Activated CD4-positive, alpha-beta T cell treated with anti-CD3 and anti-CD28 coated beads, Interleukin-2, amount 50 U/mL, for 1 hour (primary cell): ENCODE results near the gene MAGI1.

Experiments
- DNase-seq: peaks from one replicate; pipeline ENCODE4 v3.0.0-alpha.2; 2020

MAGI1 gene

DNA sequence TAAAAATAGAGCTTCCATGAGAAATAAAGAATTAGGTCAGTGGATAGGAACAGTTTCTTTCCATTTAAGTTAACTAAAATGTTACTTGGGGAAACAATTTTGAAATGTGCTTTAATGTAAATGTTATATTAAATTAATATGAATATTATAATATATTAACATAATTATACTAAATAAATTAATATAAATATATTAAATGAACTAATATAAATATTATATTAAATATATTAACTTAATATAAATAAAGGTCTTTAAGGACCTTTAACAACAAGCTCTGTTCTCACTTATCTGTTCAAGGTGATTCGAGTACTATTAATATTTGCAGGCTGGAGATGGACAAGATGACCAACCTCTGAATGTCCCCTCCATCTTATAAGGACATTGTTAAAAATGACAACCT lies 100.6 kb downstream of the MAGI1 start:
- DNase-seq, result no peak

DNA sequence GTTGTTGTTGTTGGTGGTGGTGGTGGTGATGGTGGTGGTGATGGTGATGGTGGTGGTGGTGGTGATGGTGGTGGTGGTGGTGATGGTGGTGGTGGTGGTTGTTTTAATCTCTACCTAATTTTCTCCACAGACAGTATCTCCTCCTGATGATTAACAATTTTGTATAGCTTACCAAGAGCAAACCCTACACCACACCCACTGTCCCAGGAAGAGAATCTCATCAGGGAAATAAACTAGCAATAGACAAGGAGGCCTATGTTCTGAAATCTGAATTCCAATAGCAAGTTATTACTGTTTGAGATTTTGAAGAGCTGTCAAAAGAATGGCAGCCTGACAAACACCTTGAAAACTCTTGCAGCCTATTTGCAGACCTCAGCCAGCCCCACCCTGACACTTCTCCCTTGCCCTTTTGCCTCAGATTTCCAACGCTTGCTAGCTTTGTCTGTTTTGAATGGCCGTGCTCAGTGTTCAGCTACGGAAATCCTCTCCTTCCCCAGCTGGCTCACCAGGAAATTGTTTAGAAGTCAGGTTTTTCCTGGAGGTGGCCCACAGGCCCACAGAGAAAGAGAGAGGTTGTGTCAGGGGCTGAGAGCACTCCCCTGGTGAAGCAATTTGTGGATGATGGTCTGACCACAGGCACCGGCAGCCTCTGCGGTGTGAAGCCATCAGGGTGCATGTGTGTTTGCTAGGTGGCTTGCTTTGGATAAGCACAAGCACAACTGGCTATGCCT lies 101.6 kb downstream of the MAGI1 start:
- no peak for DNase-seq

DNA sequence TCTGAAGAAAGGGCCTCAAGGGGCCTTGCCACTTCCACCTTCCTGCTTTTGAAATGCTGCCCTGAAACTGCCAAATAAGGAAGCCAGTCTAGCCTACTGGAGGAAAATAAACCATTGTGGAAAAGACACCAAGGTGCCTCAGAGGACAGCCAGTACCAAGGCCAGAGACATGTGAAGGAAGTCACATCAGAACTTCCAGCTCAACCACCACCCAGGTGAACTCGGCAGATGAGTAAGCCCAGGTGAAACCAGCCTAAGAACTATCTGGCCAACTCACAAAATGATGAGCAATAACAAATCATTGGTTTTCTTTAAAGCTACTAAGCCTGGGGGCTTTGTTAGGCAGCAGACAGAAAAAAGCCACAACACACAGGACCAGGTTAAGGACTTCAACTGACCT lies 103.0 kb downstream of the MAGI1 start:
- no peak for DNase-seq

DNA sequence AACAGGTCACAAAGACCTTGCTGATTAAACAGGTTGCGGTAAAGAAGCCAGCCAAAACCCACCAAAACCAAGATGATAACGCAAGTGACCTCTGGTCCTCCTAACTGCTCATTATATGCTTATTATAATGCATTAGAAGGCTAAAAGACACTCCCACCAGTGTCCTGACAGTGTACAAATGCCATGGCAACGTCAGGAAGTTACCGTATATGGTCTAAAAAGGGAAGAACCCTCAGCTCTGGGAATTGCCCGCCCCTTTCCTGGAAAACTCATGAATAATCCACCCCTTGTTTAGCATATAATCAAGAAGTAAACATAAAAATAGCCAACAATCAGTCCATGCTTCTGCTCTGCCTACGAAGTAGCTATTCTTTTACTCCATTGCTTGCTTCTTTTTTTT lies 108.1 kb downstream of the MAGI1 start:
- DNase-seq, result no peak

DNA sequence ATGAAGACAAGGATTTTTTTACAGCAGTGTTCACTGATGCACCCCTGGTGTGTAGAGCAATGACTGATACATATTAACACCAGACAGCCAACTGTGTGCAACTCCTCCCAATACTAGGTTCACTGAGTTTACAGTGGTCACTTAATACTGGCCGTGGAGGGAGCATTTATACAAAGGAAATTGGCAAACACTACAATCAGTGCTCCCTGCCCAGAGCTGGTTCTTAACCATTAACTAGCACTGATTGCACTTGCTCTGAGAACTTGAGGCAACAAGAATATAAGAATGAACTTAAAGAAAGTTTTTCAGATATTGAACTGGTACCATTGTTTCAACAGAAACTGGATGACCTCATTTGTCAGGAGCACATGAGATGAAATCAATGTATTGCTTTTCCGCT lies 110.6 kb downstream of the MAGI1 start:
- DNase-seq, result no peak

DNA sequence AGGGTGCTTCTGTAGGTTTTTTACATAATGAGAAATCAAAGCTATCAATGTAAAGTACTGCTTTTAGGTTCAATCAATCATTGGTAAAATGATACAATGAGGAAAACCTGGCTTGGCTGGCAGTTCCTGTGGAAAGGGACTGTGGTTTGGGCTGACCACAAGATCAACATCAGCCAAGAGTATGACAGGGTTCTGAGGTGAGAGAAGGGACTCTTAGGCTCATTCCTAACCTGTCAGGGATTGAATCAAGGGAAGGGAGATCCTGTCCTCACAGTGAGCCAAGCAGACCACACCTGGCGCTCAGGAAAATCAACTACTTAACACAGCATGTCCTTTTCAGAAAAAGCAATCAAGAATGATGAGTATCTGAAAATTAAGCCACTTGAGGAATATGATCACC lies 111.1 kb downstream of the MAGI1 start:
- DNase-seq, result no peak

DNA sequence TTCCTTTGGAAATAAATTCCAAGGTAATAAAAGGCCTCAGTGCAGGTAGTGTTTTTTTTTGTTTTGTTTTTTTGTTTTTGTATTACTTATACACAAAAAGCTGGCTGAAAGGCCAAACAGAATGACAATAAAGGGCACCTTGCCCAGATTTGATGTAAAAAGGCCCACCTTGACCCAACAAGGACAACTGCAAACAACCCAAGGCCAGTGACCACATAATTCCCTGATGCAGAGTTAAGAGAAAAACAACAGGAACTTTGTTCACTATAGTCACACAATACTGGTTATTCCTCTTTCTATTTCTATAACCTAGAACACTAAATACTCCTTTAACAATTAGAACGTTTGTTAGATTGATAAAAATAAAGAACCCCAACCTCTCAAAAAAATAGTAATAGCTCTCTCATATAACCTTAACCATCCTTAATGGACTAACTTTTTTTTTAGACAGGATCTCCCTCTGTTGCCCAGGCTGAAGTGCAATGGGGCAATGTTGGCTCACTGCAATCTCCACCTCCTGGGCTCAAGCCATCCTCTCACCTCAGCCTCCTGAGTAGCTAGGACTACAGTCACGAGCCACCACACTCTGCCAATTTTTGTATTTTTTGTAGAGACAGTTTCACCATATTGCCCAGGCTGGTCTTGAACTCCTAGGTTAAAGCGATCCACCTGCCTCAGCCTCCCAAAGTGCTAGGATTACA lies 113.3 kb downstream of the MAGI1 start:
- DNase-seq, result no peak

DNA sequence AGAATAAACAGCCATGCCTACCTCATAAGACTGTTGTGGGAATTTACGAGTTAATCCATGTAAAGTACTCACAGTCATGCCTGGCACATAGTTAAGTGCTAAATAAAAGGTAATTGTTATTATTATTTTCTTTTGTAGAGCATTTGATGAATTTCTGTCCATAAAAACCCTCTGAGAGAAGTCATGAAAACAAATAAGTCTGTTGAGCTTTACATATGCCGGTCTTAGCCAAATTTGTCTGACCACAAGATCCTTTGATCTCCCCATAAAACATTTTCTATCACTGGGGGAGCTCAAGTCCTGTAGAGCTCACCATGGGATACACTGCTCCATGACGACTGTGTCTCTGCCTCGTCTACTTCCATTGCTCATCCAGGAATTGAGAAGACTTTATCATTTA lies 114.0 kb downstream of the MAGI1 start:
- DNase-seq, result no peak

DNA sequence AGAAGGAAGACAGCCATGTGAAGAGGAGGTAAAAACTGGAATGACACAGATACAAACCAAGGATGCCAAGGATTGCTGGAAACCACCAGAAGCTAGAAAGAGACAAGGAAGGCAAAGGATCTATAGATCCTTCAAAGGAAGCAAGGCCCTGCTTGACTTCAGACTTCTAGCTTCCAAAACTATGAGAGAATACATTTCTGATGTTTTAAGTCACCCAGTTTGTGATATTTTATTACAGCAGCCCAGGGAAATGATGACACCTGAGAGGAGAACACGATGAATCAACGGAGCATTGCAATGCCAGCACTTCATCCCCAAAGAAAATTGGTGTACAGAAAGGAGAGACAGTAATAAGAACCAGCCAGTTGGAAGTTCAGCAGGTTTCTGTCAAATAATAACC lies 116.3 kb downstream of the MAGI1 start:
- no peak for DNase-seq

DNA sequence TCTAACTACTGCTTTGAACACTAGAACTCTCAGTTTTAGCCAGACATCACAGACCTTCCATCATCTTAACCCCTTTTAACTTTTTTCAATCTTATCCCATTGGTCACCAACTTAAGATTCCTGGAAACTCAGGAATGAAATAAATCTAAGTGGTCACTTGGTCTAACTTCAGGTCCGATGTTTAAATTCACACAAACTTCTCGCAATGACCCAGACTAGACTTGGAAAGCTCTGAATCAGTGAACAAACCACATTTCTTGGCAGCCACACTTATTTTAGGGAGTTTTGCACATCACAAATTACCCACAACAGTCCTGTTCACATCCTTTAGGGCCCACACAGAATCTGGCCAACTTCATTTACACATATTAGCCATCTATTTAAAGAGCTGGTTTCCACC lies 118.9 kb downstream of the MAGI1 start:
- no peak for DNase-seq

DNA sequence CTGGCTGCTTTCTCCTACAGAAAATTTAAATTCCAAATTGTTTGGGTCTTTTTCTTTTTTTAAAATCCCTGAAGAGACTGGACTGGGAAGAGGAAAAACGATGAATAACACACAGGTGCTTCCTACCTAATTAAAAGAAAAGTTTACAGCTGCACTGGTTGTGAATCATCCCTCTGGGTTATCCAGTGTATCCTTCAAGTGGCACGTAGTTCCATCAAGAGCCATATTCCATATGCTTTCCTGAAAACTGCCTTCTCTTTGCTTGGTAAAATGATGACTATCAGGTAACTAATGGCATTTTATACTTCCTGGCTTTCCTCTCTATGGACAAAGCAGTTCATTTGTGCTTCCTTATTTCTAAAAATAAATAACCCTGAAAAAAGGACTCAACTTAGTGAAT lies 123.2 kb downstream of the MAGI1 start:
- no peak for DNase-seq

DNA sequence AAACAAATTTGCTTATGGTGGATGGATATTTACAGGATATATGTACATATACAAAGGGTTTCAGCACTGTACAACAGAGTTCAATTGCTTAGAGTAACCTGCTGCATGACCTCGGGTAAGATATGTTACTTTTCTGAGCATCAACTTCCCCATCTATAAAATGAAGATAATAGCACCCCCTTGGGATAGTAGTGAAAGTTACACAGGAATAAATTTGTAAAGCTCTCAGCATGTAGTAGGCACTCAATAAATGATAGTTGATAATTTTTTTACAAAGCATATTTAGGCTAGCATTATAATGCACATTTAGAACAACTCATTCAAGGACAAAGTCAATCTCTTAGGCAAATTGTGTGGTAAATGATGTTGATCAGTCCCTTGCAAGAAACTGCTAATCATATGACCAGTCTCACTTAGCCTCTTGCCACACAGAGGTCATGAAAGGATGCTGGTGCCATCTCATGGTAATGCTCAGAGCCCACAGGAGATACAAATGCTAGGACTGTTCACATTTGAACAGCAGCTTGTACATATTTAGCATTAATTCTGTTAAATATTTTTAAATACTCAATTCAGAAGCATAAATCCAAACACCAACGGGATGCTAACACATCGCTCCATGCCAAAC lies 123.9 kb downstream of the MAGI1 start:
- no peak for DNase-seq

DNA sequence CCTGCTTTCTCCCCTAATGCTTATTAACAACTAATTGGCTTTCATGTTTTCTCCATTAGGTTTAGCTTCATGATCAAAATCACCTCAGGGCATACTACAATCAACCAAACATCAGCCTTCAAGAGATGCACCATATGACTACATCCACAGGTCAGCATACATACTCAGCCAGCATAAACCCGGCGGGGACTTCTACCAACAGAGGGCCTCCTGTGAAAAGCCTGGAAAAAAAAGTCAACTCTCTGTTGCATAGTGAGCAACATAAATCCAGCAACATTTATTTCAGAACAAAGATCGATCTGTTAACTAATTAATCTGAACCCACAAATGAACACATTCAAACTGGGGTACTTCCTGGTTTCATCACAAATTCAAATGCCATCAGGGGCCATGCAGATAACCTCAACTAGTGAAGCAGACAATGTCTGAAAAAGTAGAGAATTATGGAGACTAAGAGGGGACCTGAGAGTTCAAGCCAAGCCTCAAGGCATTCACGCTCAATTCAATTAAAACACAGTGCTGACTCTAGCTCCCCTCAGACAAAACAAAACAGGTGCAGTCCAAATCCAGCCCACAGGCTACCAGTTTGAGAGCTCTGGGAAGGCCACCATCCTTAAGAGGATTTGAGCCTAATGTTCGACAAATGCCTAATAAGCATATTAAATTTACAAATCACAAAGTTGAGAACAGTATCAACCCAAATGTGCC lies 124.5 kb downstream of the MAGI1 start:
- DNase-seq, result no peak

DNA sequence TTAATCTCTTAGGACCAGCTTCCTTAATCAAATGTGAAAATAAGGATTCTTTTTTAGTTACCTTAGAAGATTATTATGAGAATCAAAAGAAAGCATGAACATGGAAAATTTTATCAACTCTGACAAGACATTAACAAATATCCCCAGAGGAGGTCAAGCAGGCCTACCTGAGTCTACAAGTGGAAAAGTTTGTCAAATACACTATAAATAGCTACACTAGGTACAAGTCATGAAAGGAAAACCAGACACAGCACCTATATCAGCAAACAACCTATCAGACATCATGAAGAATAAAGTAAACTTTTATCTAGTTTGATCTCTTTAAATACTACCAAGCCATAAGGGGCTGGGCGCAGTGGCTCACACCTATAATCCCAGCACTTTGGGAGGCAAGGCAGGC lies 126.1 kb downstream of the MAGI1 start:
- no peak for DNase-seq

DNA sequence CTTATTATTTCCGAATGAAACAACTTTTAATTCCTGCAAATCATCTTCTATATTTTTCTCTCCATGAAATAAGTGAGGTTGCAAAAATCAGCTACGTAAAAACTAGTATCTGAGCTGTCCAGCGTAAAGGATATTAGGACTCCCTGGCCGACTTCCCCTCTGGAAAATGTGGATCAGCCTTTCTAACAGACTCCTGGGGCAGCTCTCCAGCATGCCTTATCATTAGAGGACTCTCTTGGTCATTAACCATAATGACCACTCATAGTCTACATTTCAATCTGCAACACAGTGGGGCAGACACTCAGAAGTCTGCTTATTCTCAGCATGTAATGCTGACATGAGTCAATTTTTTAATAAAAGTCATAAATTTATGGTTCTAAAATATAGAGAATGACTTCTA lies 130.1 kb downstream of the MAGI1 start:
- no peak for DNase-seq

DNA sequence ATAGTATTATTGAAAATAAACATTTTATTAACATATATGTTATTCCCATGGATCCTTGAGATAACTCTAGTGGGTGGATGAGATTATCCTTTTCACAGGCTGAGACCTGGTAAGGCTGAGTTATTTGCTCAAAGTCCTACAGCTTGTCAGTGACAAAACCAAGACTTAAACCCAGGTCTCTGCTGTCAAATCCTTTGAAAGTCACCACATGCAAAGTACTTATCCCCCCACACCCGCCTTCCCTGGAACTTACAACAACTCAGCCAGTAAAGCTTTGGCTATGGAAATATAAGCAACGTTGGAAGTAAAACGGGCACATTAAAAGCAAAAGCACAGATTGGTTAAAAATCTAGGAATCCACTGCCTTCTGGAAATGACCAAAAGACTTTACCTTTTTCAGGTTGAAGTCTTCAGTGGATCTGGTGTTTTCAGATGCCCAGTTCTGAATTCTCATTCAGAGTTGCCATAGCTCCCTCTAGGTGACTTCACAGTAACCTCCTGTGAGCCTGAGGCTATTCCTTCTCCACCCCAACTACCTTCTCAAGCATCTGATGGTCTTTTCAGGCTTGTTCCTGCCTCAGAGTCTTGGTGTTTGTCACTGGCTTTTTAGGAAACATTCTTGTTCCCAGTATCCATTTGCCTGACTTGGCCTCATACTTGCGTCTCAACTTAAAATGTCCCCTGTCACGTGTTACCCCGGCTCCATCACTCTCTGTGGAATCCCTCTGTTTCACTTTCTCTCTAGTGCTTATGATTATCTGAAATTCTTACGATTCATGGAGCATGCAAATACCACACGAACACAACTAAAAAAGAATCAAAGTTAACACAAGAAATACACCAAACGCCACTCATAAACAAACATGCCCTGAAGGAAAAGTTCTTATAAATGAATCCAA lies 131.2 kb downstream of the MAGI1 start:
- DNase-seq, result no peak

DNA sequence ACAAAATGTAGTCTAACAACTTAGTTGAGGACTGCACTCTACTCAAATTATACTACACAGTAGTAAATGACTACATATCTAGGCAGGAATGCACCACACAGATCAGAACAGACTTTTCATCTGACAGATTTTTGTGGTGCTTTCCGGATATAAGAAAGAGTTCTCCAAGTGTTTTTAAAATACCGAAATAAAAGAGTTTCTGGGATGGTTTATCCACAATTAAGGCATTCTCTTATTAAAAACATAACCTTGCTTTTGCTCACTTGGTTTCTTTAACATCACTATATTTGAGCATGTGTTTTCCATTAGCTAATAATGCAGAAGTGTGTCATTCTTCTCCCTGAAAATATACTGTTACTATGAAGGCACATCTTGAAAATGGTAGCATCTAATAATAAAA lies 132.9 kb downstream of the MAGI1 start:
- DNase-seq, result no peak

DNA sequence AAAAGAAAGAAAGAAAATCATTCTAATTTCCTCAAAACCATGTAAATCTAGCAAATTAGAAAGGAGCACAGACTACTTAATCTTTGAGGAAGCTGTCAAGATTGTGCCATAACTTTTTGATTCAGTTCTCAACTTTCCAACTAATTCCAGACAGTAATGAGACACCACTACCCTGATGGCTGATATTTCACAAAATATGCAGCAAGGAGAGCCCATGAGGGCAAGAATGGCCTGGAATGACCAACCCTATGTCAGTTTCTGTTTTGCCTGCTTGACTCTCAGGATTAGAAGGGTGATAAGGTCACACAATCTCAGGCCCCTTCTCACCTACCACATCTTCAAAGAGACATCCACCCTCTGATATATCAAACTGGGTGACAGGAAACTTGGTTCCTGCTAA lies 134.7 kb downstream of the MAGI1 start:
- no peak for DNase-seq

DNA sequence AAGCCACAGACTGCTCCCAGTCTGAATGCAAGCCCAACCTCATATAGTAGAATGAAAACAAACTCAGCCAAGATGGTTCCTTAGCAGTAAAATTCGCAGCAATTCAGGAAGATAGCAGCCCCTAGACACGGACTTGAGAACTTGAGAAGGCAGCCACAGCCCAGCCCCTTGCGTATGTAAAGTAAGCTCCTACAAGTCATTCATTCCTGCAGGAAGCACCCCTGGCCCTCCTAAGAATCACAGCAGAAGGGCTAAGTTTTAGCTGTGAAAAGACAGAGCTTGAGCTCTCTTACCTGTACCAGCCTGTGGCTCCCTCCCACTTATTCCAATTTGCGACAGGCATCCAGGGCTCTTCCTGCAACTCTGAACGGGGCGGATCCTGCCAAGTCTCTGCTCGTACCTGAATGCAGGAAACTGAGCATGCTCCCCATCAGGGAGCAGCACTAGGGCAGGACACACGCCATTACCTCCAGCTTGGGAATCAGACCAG lies 136.4 kb downstream of the MAGI1 start:
- DNase-seq, result no peak

DNA sequence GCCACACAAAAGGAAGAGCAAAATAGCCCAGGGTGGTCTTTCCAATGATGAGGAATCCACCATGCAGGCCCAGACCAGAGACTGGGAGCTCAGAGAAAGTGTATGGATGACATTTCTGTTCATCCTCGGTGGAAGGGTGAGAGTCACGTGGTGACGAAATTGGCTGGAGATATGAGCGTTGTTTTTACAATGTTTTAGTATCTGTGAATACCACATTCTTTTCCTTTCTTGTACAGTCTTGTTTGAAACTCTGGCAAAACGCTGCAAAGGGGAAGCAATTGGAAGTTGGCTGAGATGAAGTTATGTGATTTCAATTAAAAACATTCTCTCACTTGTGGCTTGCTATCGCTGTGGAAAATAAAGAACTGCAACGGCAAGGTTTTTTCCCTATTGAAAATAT lies 137.5 kb downstream of the MAGI1 start:
- DNase-seq, result no peak

DNA sequence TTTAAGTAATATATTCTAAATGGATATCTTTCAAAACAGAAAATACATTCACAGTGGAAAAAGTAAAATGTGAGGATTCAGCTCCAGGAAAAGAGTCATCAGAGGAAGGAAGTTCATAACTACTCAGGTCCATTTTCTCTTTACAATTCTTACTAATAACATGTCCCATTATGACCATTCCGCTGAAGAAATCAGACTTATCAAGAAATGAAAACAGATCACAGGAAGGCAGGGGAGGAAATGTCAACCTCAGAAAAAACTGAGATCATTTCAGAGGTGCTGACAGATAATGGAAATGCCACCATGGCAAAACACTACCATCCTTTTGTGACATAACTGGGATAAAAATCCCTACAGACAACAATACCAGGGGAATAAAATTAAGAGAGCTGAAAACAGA lies 139.5 kb downstream of the MAGI1 start:
- no peak for DNase-seq

DNA sequence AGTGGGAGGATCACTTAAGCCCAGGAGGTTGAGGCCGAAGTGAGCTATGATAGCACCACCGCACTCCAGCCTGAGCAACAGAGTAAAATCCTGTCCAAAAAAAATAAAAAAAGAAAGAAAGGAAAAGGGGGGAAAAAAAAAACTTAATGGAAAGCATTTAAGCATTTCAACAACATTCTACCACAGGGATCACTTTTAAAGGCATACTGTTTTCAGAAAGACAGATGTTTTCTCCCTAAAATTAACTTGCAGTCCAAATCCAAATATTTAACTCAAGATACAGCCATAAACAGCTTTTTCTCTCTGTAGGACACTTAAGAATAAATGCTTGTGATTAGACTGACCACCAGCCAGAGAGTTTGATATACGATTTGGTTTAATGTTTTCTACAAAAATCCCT lies 141.0 kb downstream of the MAGI1 start:
- no peak for DNase-seq

DNA sequence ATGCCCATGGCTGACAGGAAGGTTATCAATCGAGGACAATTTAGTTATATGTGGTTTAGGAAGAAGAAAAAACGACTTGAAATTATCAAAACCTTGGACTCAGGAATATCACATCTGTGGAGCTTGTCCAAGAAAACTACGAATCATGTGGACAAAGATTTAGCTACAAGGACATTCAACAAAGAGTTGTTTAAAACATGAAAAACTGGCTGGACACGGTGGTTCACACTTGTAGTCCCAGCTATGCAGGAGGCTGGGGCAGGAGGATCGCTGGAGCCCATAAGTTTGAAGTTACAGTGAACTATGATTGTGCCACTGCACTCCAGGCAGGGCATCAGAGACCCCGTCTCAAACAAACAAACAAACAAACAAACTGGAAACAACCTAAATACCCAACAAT lies 142.4 kb downstream of the MAGI1 start:
- no peak for DNase-seq
